Activated CD8-positive, alpha-beta memory T cell treated with anti-CD3 and anti-CD28 coated beads for 36 hours (primary cell): ENCODE data around the gene TRMT10A. TPM values are rescaled to one million over a fixed set of nuclear protein-coding genes. Genes with fewer than 3 reads are reported as not detected.

ENCODE experiments used
- CTCF ChIA-PET: fragments of 350-600 bp; sonication (Branson Sonifier 250); formaldehyde crosslinking; loops from one replicate; lab custom pipeline; 2021; ENCODE audit warnings: antibody characterized with exemption; lab: Charles Lee
- POLR2A ChIA-PET: fragments of 350-600 bp; sonication (Branson Sonifier 250); formaldehyde crosslinking; loops from one replicate; lab custom pipeline; 2021; ENCODE audit warnings: antibody characterized with exemption; lab: Charles Lee
- total RNA-seq, 2 experiments: library from RNA; stranded (reverse); gene quantifications; one replicate each; pipeline ENCODE4 v1.2.3, GENCODE V29; 2021

Gene TRMT10A
- 1 to 10 TPM; 7.6 to 8.7 TPM for total RNA-seq

GRCh38 chr4:99563310-99564186 lies at the start of gene TRMT10A:
Gene TRMT10A, minus strand, starts transcription at chr4:99564039. Its CDS starts 4,701 bp downstream, at chr4:99559338.
- POLR2A ChIA-PET, result interaction anchor here (1.0 to 1.4 kb wide), 3 partner anchors 331 to 387 kb away, joined by 4 to 8 read pairs (median 6); partner anchors contain the start of genes DNAJB14 and LAMTOR3
- CTCF ChIA-PET, result interaction anchor here (0.8 to 1.4 kb wide), 4 partner anchors 244 to 385 kb away, joined by 3 to 4 read pairs (median 3); no protein-coding TSS in a partner anchor

- CTCF ChIA-PET, result interaction anchor here (0.6 to 0.8 kb wide), 2 partner anchors 10 to 18 kb away, joined by 3 read pairs; no protein-coding TSS in a partner anchor
- POLR2A ChIA-PET, result no interaction called here
Measured at GRCh38 chr4:99612704-99613103, 48.9 kb upstream of the TRMT10A start.

- ChIA-PET POLR2A (no interaction called here), CTCF (interaction anchor here (0.6 to 0.8 kb wide), 2 partner anchors 10 to 18 kb away, joined by 3 read pairs; no protein-coding TSS in a partner anchor)
Measured at GRCh38 chr4:99612281-99612680, 48.4 kb upstream of the TRMT10A start.

- POLR2A ChIA-PET, result no interaction called here
Measured at GRCh38 chr4:99610605-99611175, 46.9 kb upstream of the TRMT10A start.

GRCh38 chr4:99608417-99608816 lies 44.6 kb upstream of the TRMT10A start:
- POLR2A ChIA-PET, result no interaction called here
- CTCF ChIA-PET, result no interaction called here

More at GRCh38 chr4:99610605-99611175, 46.9 kb upstream of the TRMT10A start:
- CTCF ChIA-PET, result no interaction called here

GRCh38 chr4:99606716-99607115 lies 42.9 kb upstream of the TRMT10A start:
- POLR2A ChIA-PET, result no interaction called here
- CTCF ChIA-PET, result no interaction called here

GRCh38 chr4:99594818-99595217 lies 31.0 kb upstream of the TRMT10A start:
- ChIA-PET CTCF (no interaction called here), POLR2A (no interaction called here)

- POLR2A ChIA-PET, result no interaction called here
- CTCF ChIA-PET, result interaction anchor here (0.5 kb wide), 1 partner anchor 263 kb away, joined by 3 read pairs; no protein-coding TSS in a partner anchor
Measured at GRCh38 chr4:99593781-99594641, 30.2 kb upstream of the TRMT10A start.

- ChIA-PET CTCF (no interaction called here), POLR2A (no interaction called here)
Measured at GRCh38 chr4:99591757-99592156, 27.9 kb upstream of the TRMT10A start.

GRCh38 chr4:99587803-99588202 lies 24.0 kb upstream of the TRMT10A start:
- ChIA-PET CTCF (no interaction called here), POLR2A (no interaction called here)

GRCh38 chr4:99587309-99587708 lies 23.5 kb upstream of the TRMT10A start:
- CTCF ChIA-PET, result no interaction called here
- POLR2A ChIA-PET, result no interaction called here

- CTCF ChIA-PET, result no interaction called here
- POLR2A ChIA-PET, result no interaction called here
Measured at GRCh38 chr4:99586797-99587196, 23.0 kb upstream of the TRMT10A start.

- ChIA-PET CTCF (no interaction called here), POLR2A (no interaction called here)
Measured at GRCh38 chr4:99586322-99586721, 22.5 kb upstream of the TRMT10A start.

- POLR2A ChIA-PET, result no interaction called here
Measured at GRCh38 chr4:99585516-99585915, 21.7 kb upstream of the TRMT10A start.

GRCh38 chr4:99578714-99579113 lies 14.9 kb upstream of the TRMT10A start:
- ChIA-PET CTCF (no interaction called here), POLR2A (no interaction called here)

More at GRCh38 chr4:99585516-99585915, 21.7 kb upstream of the TRMT10A start:
- CTCF ChIA-PET, result no interaction called here

- ChIA-PET CTCF (no interaction called here), POLR2A (no interaction called here)
Measured at GRCh38 chr4:99574530-99575324, 10.9 kb upstream of the TRMT10A start, which contains the start of gene MTTP. Gene MTTP, plus strand, starts transcription at chr4:99574824. Its CDS starts 86 bp downstream, at chr4:99574910.

GRCh38 chr4:99573735-99574368 lies 10.0 kb upstream of the TRMT10A start:
- ChIA-PET POLR2A (no interaction called here), CTCF (no interaction called here)
